NB4 (cell line): ENCODE data around the gene WWP2.

Experiments used
- CTCF ChIP-seq: IDR thresholded peaks from one replicate; pipeline ENCODE4 v1.5.1; 2012; ENCODE audit warnings: low read depth, low read length
- MYC ChIP-seq: IDR thresholded peaks from 2 replicates; pipeline ENCODE4 v1.6.1; 2011; ENCODE audit warnings: low read depth, low read length
- POLR2A ChIP-seq: IDR thresholded peaks from 2 replicates; pipeline ENCODE4 v1.6.1; 2011; ENCODE audit warnings: mild to moderate bottlenecking; ENCODE audit not compliant: insufficient read length; ENCODE audit errors: extremely low read depth

GRCh38 chr16:69925311-69925710 lies 163.2 kb downstream of the WWP2 start:
- TF ChIP-seq CTCF (no peak), POLR2A (no peak), MYC (no peak)
